GM12878 (cell line): ENCODE measurements around the gene KAZN. TPM values are rescaled to one million over a fixed set of nuclear protein-coding genes. Genes with fewer than 3 reads are reported as not detected.

Experiments used
- ATAC-seq: fragments of 200-7000 bp; cut with Tn5 transposase; 3 replicates; pipeline ENCODE4 v1.9.1; 2020; ENCODE audit warnings: mild to moderate bottlenecking, moderate library complexity
- BruUV-seq: library from RNA; stranded (reverse); fragments of 400-500 nt; replicated peaks from 2 replicates; lab custom pipeline; 2021; lab: Mats Ljungman, UMichigan
- CTCF ChIA-PET: fragments of 300-600 bp; sonication (Branson Sonifier 250); formaldehyde crosslinking; extraction: SDS; loops from one replicate; lab custom pipeline; 2021; ENCODE audit warnings: inconsistent platforms; lab: Yijun Ruan, JAX
- POLR2A ChIA-PET: fragments of 350-600 bp; formaldehyde crosslinking; extraction: SDS; loops from one replicate; lab custom pipeline; 2021; ENCODE audit warnings: inconsistent platforms; lab: Charles Lee
- RAD21 ChIA-PET: fragments of 300-600 bp; sonication (Branson Sonifier 250); formaldehyde crosslinking; loops from one replicate; lab custom pipeline; 2023; ENCODE audit warnings: antibody characterized with exemption; ENCODE audit not compliant: unreplicated experiment; lab: Charles Lee
- SMC1A ChIA-PET: fragments of 300-600 bp; sonication (Branson Sonifier 250); formaldehyde crosslinking; loops from one replicate; lab custom pipeline; 2023; ENCODE audit not compliant: unreplicated experiment, uncharacterized antibody; lab: Charles Lee
- DNase-seq: peaks from one replicate; pipeline ENCODE4 v3.0.0-alpha.2; 2011; ENCODE audit warnings: low read depth, low spot score
- FAIRE-seq: peaks from 3 replicates; lab custom pipeline; 2011; peaks lifted over from hg19 to GRCh38; lab: Jason Lieb, UNC
- H2AFZ ChIP-seq: 2 replicates; pipeline ENCODE4 v1.6.0; 2011; ENCODE audit warnings: low read depth, low read length, control low read depth; ENCODE audit not compliant: control insufficient read depth
- H3K27ac ChIP-seq: 2 replicates; pipeline ENCODE4 v1.5.1; 2011; ENCODE audit warnings: control low read depth; ENCODE audit not compliant: control insufficient read depth, insufficient read depth
- H3K27me3 ChIP-seq, 2 experiments: replicated peaks in 1 of 2; 2 replicates each; pipeline versions ENCODE4 v1.6.0 to v1.6.1; 2011; ENCODE audit warnings: low read length in 1 of 2; ENCODE audit not compliant: control insufficient read depth in 2 of 2, insufficient read depth in 2 of 2
- H3K36me3 ChIP-seq, 2 experiments: 2 replicates each; pipeline ENCODE4 v1.5.1; 2011; ENCODE audit warnings: low read length in 1 of 2; ENCODE audit not compliant: control insufficient read depth in 2 of 2, insufficient read depth in 2 of 2
- H3K4me1 ChIP-seq: 2 replicates; pipeline ENCODE4 v1.6.1; 2011; ENCODE audit warnings: mild to moderate bottlenecking, low read length, moderate library complexity, mixed read lengths; ENCODE audit not compliant: control insufficient read depth, insufficient read depth
- H3K4me2 ChIP-seq: 2 replicates; pipeline ENCODE4 v1.6.0; 2011; ENCODE audit warnings: control low read depth; ENCODE audit not compliant: control insufficient read depth, insufficient read depth
- H3K4me3 ChIP-seq: fragments of 200-600 bp; sonication (generic); 2 replicates; pipeline ENCODE4 v1.5.1; 2016
- H3K79me2 ChIP-seq: 2 replicates; pipeline ENCODE4 v1.6.0; 2011; ENCODE audit warnings: low read length; ENCODE audit not compliant: control insufficient read depth, insufficient read depth
- H3K9ac ChIP-seq: 2 replicates; pipeline ENCODE4 v1.8.0; 2011; ENCODE audit warnings: low read length, control low read depth, mixed read lengths; ENCODE audit not compliant: control insufficient read depth, insufficient read depth
- H3K9me3 ChIP-seq: replicated peaks from 3 replicates; pipeline ENCODE4 v1.5.1; 2011; ENCODE audit warnings: mild to moderate bottlenecking, low read length; ENCODE audit not compliant: control insufficient read depth, insufficient read depth
- H4K20me1 ChIP-seq: 2 replicates; pipeline ENCODE4 v1.6.0; 2011; ENCODE audit not compliant: control insufficient read depth, insufficient read depth
- BCLAF1 ChIP-seq: fragments of 450-650 bp; IDR thresholded peaks from 2 replicates; pipeline ENCODE4 v1.6.1; 2017; ENCODE audit warnings: antibody characterized with exemption, mild to moderate bottlenecking, moderate library complexity
- CEBPB ChIP-seq, 2 experiments: fragments of 150-350 bp in 1 of 2; IDR thresholded peaks; 2 replicates each; pipeline ENCODE4 v1.6.1; 2012 to 2014; ENCODE audit warnings: low read depth in 2 of 2, low read length in 2 of 2, borderline replicate concordance in 1 of 2, inconsistent platforms in 1 of 2
- LARP7 ChIP-seq: fragments of 450-650 bp; IDR thresholded peaks from 2 replicates; pipeline ENCODE4 v1.6.1; 2017; ENCODE audit warnings: mild to moderate bottlenecking
- POLR2AphosphoS2 ChIP-seq: IDR thresholded peaks from 2 replicates; pipeline ENCODE4 v1.6.1; 2011; ENCODE audit warnings: low read depth, mild to moderate bottlenecking, low read length, improper control_type of control experiment, moderate library complexity
- PRDM15 ChIP-seq: fragments of 450-650 bp; formaldehyde crosslinking; IDR thresholded peaks from 2 replicates; pipeline ENCODE4 v1.4.0; 2020; ENCODE audit warnings: mild to moderate bottlenecking, moderate library complexity
- SMAD1 ChIP-seq: fragments of 450-650 bp; IDR thresholded peaks from 2 replicates; pipeline ENCODE4 v1.6.1; 2018; ENCODE audit warnings: mild to moderate bottlenecking, low read depth; ENCODE audit not compliant: partially characterized antibody
- SMAD5 ChIP-seq: IDR thresholded peaks from 2 replicates; pipeline ENCODE4 v1.6.1; 2016; ENCODE audit warnings: antibody characterized with exemption, low read depth
- SREBF1 ChIP-seq: IDR thresholded peaks from 2 replicates; pipeline ENCODE4 v1.6.1; 2012; ENCODE audit warnings: mild to moderate bottlenecking, low read length
- SRF ChIP-seq, 2 experiments: IDR thresholded peaks; 2 replicates each; pipeline ENCODE4 v1.6.1; 2011; ENCODE audit warnings: low read depth in 2 of 2, low read length in 2 of 2, mild to moderate bottlenecking in 1 of 2, moderate library complexity in 1 of 2
- TCF3 ChIP-seq: IDR thresholded peaks from 2 replicates; pipeline ENCODE4 v1.6.1; 2012; ENCODE audit warnings: low read depth, mild to moderate bottlenecking, low read length, borderline replicate concordance; ENCODE audit not compliant: insufficient read depth
- ZNF384 ChIP-seq: IDR thresholded peaks from 2 replicates; pipeline ENCODE4 v1.6.1; 2012; ENCODE audit warnings: low read depth, mild to moderate bottlenecking, low read length, improper control_type of control experiment, borderline replicate concordance
- WGBS: methylation state at CpG from one replicate; pipeline ENCODE4 v1.1.6; 2016; ENCODE audit warnings: low lambda C conversion rate; ENCODE audit not compliant: insufficient replicate concordance, insufficient coverage; ENCODE audit errors: missing lambda C conversion rate; 5-methylcytosine and 5-hydroxymethylcytosine counted together
- in situ Hi-C: fragments of 300-500 bp; cut with MboI; formaldehyde crosslinking; loops from 9 replicates; pipeline ENCODE4 v1.14.3; 2018; ENCODE audit warnings: mixed read lengths
- intact Hi-C: fragments of 100-400 bp; cut with micrococcal nuclease; formaldehyde crosslinking; loops from one replicate; pipeline ENCODE4 v1.14.2; 2022; ENCODE audit not compliant: unreplicated experiment
- polyA plus RNA-seq, 11 experiments: library from polyadenylated mRNA; depleted of rRNA in 4 of 11; unstranded in 6 of 11; stranded (reverse) in 5 of 11; fragments of >200 nt; fragmentation: Nextera tagmentation in 4 of 11; fragmentation: Illumina TruSeq in 1 of 11; extraction: Ambion mirVana in 4 of 11; extraction: Trizol in 1 of 11; gene quantifications; 1 replicate in 1 of 11; 2 replicates in 10 of 11; pipeline versions ENCODE4 v1.2.1 to v1.2.3, GENCODE V29; 2011 to 2016; ENCODE audit warnings: inconsistent platforms in 2 of 11, missing spikeins in 2 of 11, low read depth in 1 of 11
- total RNA-seq, 4 experiments: library from RNA; depleted of rRNA in 3 of 4; stranded (reverse); fragments of >200 nt in 3 of 4; fragmentation: Illumina TruSeq in 1 of 4; extraction: Trizol in 1 of 4; gene quantifications; 2 replicates each; pipeline versions ENCODE4 v1.2.1 to v1.2.3, GENCODE V29; 2013 to 2021
- TF ChIP-seq, protein P1 (sequence below): fragments of 450-650 bp; IDR thresholded peaks from 2 replicates; pipeline ENCODE4 v1.6.1; 2017; ENCODE audit warnings: mild to moderate bottlenecking, low read depth, inconsistent platforms; ENCODE audit not compliant: poor library complexity, severe bottlenecking
- TF ChIP-seq, protein P2 (sequence below): fragments of 150-350 bp; IDR thresholded peaks from 2 replicates; pipeline ENCODE4 v1.6.1; 2014; ENCODE audit warnings: mild to moderate bottlenecking, low read depth, low read length

KAZN gene
- total and polyA plus RNA-seq, 10 of the 15 experiments (the other 5 are each of a cell fraction or from before 2014, with no cell fraction given), result 0.72 to 4.0 (median 1.2) TPM

GRCh38 chr1:14591600-14591999 is 6.9 kb upstream of the KAZN start:
- Histone ChIP-seq H3K9me3 (no peaks in the 10 kb centered on the region), H3K27me3 (no peaks in the 10 kb centered on the region; a peak in 2 of 4 replicates), H3K4me3 (no peak overlapping the region), H3K4me1 (no peaks in the 10 kb centered on the region), H3K9ac (no peak overlapping the region), H4K20me1 (no peaks in the 10 kb centered on the region), H3K36me3 (no peaks in the 10 kb centered on the region), H3K4me2 (no peak overlapping the region), H2AFZ (no peak overlapping the region), H3K79me2 (no peaks in the 10 kb centered on the region), H3K27ac (no peak overlapping the region)
- in situ Hi-C loops (no loop called here), intact Hi-C loops (no loop called here)
- BruUV-seq, result no TSS peak
- ChIA-PET RAD21 (no interaction called here), CTCF (no interaction called here), POLR2A (no interaction called here), SMC1A (interaction anchor here (1.2 kb wide), 1 partner anchor 14 kb away, joined by 3 read pairs; no protein-coding TSS in a partner anchor)
- 91% methylated on average over 6 of the region's 6 CpGs for WGBS
- FAIRE-seq (no peak), DNase-seq (no peak), ATAC-seq (no peak)
- TF ChIP-seq LARP7 (no peak), SREBF1 (no peak), SMAD1 (no peak), SMAD5 (no peak), CEBPB (IDR thresholded peaks at IDR 0.05; ENCODE audit: borderline replicate concordance in 1 of 2, low read depth in 2 of 2, low read length in 2 of 2) (no peak), ZNF384 (no peak), POLR2AphosphoS2 (no peak), BCLAF1 (no peak), PRDM15 (CRISPR knock-in tag) (no peak), TCF3 (no peak), SRF (IDR thresholded peaks at IDR 0.05; ENCODE audit: low read depth in 2 of 2, low read length in 2 of 2) (no peak)
- TF ChIP-seq, protein P1, sequence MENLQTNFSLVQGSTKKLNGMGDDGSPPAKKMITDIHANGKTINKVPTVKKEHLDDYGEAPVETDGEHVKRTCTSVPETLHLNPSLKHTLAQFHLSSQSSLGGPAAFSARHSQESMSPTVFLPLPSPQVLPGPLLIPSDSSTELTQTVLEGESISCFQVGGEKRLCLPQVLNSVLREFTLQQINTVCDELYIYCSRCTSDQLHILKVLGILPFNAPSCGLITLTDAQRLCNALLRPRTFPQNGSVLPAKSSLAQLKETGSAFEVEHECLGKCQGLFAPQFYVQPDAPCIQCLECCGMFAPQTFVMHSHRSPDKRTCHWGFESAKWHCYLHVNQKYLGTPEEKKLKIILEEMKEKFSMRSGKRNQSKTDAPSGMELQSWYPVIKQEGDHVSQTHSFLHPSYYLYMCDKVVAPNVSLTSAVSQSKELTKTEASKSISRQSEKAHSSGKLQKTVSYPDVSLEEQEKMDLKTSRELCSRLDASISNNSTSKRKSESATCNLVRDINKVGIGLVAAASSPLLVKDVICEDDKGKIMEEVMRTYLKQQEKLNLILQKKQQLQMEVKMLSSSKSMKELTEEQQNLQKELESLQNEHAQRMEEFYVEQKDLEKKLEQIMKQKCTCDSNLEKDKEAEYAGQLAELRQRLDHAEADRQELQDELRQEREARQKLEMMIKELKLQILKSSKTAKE, result no peak
- TF ChIP-seq, protein P2, sequence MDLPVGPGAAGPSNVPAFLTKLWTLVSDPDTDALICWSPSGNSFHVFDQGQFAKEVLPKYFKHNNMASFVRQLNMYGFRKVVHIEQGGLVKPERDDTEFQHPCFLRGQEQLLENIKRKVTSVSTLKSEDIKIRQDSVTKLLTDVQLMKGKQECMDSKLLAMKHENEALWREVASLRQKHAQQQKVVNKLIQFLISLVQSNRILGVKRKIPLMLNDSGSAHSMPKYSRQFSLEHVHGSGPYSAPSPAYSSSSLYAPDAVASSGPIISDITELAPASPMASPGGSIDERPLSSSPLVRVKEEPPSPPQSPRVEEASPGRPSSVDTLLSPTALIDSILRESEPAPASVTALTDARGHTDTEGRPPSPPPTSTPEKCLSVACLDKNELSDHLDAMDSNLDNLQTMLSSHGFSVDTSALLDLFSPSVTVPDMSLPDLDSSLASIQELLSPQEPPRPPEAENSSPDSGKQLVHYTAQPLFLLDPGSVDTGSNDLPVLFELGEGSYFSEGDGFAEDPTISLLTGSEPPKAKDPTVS, result no peak
